BJ (cell line): ENCODE data around the gene UBN2. TPM values are rescaled to one million over a fixed set of nuclear protein-coding genes. Genes with fewer than 3 reads are reported as not detected.

Experiments
- CTCF ChIA-PET: fragments of 350-600 bp; formaldehyde crosslinking; extraction: SDS; loops from one replicate; lab custom pipeline; 2021; ENCODE audit warnings: antibody characterized with exemption, inconsistent platforms; lab: Yijun Ruan, JAX
- POLR2A ChIA-PET: fragments of 300-600 bp; sonication (Branson Sonifier 250); formaldehyde crosslinking; extraction: SDS; loops from one replicate; lab custom pipeline; 2021; ENCODE audit warnings: antibody characterized with exemption; lab: Charles Lee
- DNase-seq: peaks from one replicate; pipeline ENCODE4 v3.0.0-alpha.2; 2011; ENCODE audit warnings: low read depth
- H3K27me3 ChIP-seq: 2 replicates; pipeline ENCODE4 v1.6.0; 2011; ENCODE audit warnings: low read length; ENCODE audit not compliant: control insufficient read depth, insufficient read depth
- H3K36me3 ChIP-seq: 2 replicates; pipeline ENCODE4 v1.5.1; 2011; ENCODE audit warnings: low read length; ENCODE audit not compliant: control insufficient read depth, insufficient read depth
- H3K4me3 ChIP-seq: 2 replicates; pipeline ENCODE4 v1.5.1; 2011; ENCODE audit warnings: low read depth, mild to moderate bottlenecking, control low read depth, low read length
- polyA plus RNA-seq: library from polyadenylated mRNA; depleted of rRNA; stranded (reverse); fragments of >200 nt; gene quantifications from 2 replicates; pipeline ENCODE4 v1.2.3, GENCODE V29; 2011
- TF ChIP-seq, protein P1 (sequence below): IDR thresholded peaks from 2 replicates; pipeline ENCODE4 v1.5.1; 2011; ENCODE audit warnings: low read depth, mild to moderate bottlenecking, control low read depth, inconsistent platforms, low read length, moderate library complexity; ENCODE audit not compliant: insufficient read depth

Gene UBN2
- polyA plus RNA-seq, 1 experiment: 1.8 TPM

DNA sequence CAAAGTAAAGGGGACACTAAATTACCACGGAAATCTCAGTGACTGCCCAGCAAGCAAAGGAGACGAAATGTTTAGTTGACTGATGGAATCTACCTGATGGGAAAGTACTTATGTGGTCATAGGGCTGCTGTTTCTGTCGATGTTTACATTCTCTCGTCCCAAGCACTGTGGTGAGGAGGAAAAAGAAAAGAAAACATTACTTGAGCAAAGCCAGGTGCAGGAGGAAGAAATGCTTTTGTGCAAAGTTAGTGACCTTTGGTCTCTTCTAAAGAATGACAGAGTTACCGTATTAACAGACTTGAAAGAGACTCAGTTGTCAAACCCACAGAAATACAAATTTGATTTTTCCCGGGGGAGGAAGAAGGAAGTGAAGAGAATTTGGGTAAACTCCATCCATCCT is 66.8 kb downstream of the UBN2 start:
- no peak overlapping the region for H3K4me3 ChIP-seq
- peaks cover 5% of the 10 kb centered on the region for H3K36me3 ChIP-seq
- H3K27me3 ChIP-seq: no peaks in the 10 kb centered on the region
- no peak for DNase-seq
- ChIA-PET CTCF (no interaction called here), POLR2A (no interaction called here)
- TF ChIP-seq, protein P1, sequence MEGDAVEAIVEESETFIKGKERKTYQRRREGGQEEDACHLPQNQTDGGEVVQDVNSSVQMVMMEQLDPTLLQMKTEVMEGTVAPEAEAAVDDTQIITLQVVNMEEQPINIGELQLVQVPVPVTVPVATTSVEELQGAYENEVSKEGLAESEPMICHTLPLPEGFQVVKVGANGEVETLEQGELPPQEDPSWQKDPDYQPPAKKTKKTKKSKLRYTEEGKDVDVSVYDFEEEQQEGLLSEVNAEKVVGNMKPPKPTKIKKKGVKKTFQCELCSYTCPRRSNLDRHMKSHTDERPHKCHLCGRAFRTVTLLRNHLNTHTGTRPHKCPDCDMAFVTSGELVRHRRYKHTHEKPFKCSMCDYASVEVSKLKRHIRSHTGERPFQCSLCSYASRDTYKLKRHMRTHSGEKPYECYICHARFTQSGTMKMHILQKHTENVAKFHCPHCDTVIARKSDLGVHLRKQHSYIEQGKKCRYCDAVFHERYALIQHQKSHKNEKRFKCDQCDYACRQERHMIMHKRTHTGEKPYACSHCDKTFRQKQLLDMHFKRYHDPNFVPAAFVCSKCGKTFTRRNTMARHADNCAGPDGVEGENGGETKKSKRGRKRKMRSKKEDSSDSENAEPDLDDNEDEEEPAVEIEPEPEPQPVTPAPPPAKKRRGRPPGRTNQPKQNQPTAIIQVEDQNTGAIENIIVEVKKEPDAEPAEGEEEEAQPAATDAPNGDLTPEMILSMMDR: no peak

DNA sequence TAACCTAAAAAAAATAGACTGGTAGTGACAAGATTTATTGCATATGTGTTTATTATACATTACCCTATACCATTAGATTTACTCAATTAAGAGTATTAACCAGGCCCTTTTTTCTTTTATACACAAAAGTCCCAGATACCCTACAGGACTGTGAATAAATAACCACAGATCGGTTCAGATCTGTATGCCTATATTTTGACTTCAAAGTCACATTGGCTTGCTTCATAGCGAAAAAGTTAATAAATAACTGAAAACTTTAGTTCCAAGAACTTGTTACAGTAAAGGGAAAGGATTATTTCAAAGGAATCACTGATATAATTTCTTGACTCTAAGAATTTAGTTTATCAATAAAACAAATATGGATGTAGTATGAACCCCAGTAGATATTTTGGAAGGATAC is 68.3 kb downstream of the UBN2 start:
- CTCF ChIA-PET: interaction anchor here (1.2 kb wide), 1 partner anchor 15 kb away, joined by 5 read pairs; no protein-coding TSS in a partner anchor
- Histone ChIP-seq H3K36me3 (peaks cover 2% of the 10 kb centered on the region; the same call in 1 of the 2 replicates), H3K27me3 (no peaks in the 10 kb centered on the region), H3K4me3 (no peak overlapping the region)
- TF ChIP-seq, protein P1: no peak
- POLR2A ChIA-PET: no interaction called here
- no peak for DNase-seq

DNA sequence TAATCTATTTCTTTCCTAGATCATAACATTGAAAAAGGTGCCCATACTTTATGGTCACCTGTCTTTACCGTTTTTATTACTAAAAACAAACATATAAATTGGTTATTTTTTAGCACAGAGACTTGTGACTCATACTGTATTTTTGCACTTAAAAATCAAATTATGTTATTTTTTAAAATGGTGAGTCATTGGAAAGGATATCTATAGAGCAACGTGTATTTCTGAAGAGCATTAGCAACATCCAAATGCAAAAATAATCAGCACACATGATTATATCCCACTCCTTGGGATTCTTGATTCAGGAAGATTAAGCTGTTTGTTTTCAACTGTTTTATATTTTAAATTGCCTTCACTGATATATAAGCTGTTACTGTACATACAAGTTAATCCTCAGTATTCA is 69.4 kb downstream of the UBN2 start:
- TF ChIP-seq, protein P1: no peak
- H3K27me3 ChIP-seq: no peaks in the 10 kb centered on the region
- no peak overlapping the region for H3K4me3 ChIP-seq
- POLR2A ChIA-PET: no interaction called here
- no peak for DNase-seq
- H3K36me3 ChIP-seq: no peaks in the 10 kb centered on the region; the same call in 1 of the 2 replicates
- CTCF ChIA-PET: no interaction called here

DNA sequence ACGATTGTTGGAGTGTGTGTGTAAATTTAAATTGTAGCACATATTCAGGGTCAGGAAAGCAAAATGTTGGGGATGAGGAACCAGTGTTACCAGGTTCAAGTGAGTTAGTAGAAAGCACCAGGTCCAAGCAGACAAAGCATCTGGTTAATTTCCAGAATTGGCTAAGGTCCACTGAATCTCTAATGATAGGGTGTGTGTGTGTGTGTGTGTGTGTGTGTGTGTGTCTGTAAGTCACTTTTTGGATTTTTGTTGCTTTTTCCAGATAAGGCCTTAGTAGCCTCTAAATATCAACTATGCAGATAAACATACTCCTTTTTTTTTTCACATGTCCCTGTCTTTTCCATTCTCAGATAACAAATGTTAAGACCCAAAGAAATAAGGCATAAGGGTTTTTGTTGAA is 73.5 kb downstream of the UBN2 start:
- TF ChIP-seq, protein P1: no peak
- no peak overlapping the region for H3K4me3 ChIP-seq
- no peak for DNase-seq
- CTCF ChIA-PET: no interaction called here
- no peaks in the 10 kb centered on the region for H3K27me3 ChIP-seq
- H3K36me3 ChIP-seq: 0 out of 2 replicates have a peak, but pooled peaks cover 1% of the 10 kb centered on the region
- POLR2A ChIA-PET: no interaction called here

DNA sequence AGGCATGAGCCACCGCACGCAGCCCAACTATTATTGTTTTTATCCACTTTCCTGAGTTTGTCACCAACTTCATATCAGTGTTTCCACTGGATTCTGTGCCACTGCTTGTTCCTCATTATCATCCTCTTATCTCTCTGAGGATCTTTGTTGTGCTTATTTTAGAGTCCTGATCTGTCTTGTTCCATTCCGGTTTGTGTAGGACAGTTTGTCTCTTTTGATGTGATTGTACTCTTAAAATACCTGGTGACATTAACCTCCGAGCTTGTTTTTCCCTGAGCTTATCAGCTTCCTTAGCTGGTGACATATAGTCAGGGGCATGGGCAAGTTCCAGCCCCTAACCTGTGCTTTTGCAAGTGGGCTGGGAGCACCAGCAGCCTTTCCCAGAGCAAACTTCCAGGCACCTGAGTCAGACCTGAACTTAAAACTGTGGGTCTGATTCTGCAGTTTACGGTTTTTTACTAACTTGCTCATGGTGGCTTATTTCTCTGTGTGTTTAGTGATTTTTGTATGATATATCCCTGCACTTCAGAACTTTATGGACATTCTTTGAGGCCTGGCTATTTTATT is 87.0 kb downstream of the UBN2 start:
- CTCF ChIA-PET: no interaction called here
- POLR2A ChIA-PET: no interaction called here
- Histone ChIP-seq H3K4me3 (no peak overlapping the region), H3K27me3 (no peaks in the 10 kb centered on the region), H3K36me3 (no peaks in the 10 kb centered on the region)
- TF ChIP-seq, protein P1: no peak
- no peak for DNase-seq
